WTC11 (cell line): ENCODE measurements around the gene PRF1. TPM values are rescaled to one million over a fixed set of nuclear protein-coding genes. Genes with fewer than 3 reads are reported as not detected.

Source experiments
- ATAC-seq: fragments of 200-7000 bp; cut with Tn5 transposase; 2 replicates; pipeline ENCODE4 v1.10.0; 2021; ENCODE audit warnings: mild to moderate bottlenecking, moderate library complexity
- CTCF ChIA-PET: fragments of 300-600 bp; sonication (Branson Sonifier 250); formaldehyde crosslinking; loops from one replicate; lab custom pipeline; 2021; ENCODE audit warnings: antibody characterized with exemption; lab: Charles Lee
- POLR2A ChIA-PET: fragments of 350-600 bp; sonication (Branson Sonifier 250); formaldehyde crosslinking; loops from one replicate; lab custom pipeline; 2021; ENCODE audit warnings: antibody characterized with exemption; lab: Charles Lee
- DNase-seq: peaks from one replicate; pipeline ENCODE4 v3.0.0; 2021; ENCODE audit warnings: low spot score
- H3K27ac Mint-ChIP-seq: 2 replicates; pipeline ENCODE4 v1.8.0; 2021; ENCODE audit warnings: mixed read lengths
- H3K27me3 Mint-ChIP-seq: 2 replicates; pipeline ENCODE4 v1.8.0; 2021; ENCODE audit warnings: low read depth, mild to moderate bottlenecking, moderate library complexity, mixed read lengths
- H3K36me3 Mint-ChIP-seq: 2 replicates; pipeline ENCODE4 v1.8.0; 2021; ENCODE audit warnings: mixed read lengths
- H3K4me1 Mint-ChIP-seq: 2 replicates; pipeline ENCODE4 v1.8.0; 2022; ENCODE audit warnings: mixed read lengths
- H3K4me3 Mint-ChIP-seq: 2 replicates; pipeline ENCODE4 v1.8.0; 2021; ENCODE audit warnings: mild to moderate bottlenecking, moderate library complexity, mixed read lengths
- H3K9me3 Mint-ChIP-seq: 2 replicates; pipeline ENCODE4 v1.8.0; 2021; ENCODE audit warnings: mixed read lengths
- ATF3 ChIP-seq: sonication (generic); formaldehyde crosslinking; conservative IDR thresholded peaks from 2 replicates; pipeline ENCODE4 v1.8.1; 2022; ENCODE audit warnings: mild to moderate bottlenecking, missing genetic modification reagents
- CREB1 ChIP-seq: sonication (generic); formaldehyde crosslinking; IDR thresholded peaks from 2 replicates; pipeline ENCODE4 v1.8.0; 2023; ENCODE audit warnings: mild to moderate bottlenecking, missing genetic modification reagents
- ESRRA ChIP-seq: sonication (generic); formaldehyde crosslinking; IDR thresholded peaks from 2 replicates; pipeline ENCODE4 v1.8.1; 2022; ENCODE audit warnings: mild to moderate bottlenecking, missing genetic modification reagents, borderline replicate concordance
- ETV6 ChIP-seq: sonication (generic); formaldehyde crosslinking; IDR thresholded peaks from 2 replicates; pipeline ENCODE4 v1.8.1; 2022; ENCODE audit warnings: mild to moderate bottlenecking, missing genetic modification reagents
- FOXP1 ChIP-seq: sonication (generic); formaldehyde crosslinking; IDR thresholded peaks from 2 replicates; pipeline ENCODE4 v1.8.0; 2022; ENCODE audit warnings: missing genetic modification reagents, mild to moderate bottlenecking, moderate library complexity, borderline replicate concordance
- GTF2I ChIP-seq: fragments of 250-450 bp; sonication (Bioruptor Pico); conservative IDR thresholded peaks from 2 replicates; pipeline ENCODE4 v1.4.0; 2021; ENCODE audit warnings: mild to moderate bottlenecking
- JAZF1 ChIP-seq: fragments of 250-450 bp; sonication (Bioruptor Pico); IDR thresholded peaks from 2 replicates; pipeline ENCODE4 v1.9.0; 2021; ENCODE audit warnings: moderate library complexity, mild to moderate bottlenecking, inconsistent platforms
- MXD4 ChIP-seq: fragments of 250-450 bp; sonication (Bioruptor Pico); IDR thresholded peaks from 2 replicates; pipeline ENCODE4 v1.8.0; 2021; ENCODE audit warnings: mild to moderate bottlenecking, moderate library complexity, borderline replicate concordance
- OVOL2 ChIP-seq: fragments of 250-450 bp; sonication (Bioruptor Pico); IDR thresholded peaks from 2 replicates; pipeline ENCODE4 v1.9.0; 2021; ENCODE audit warnings: mild to moderate bottlenecking, borderline replicate concordance
- PRRX2 ChIP-seq: fragments of 250-450 bp; sonication (Bioruptor Pico); IDR thresholded peaks from 2 replicates; pipeline ENCODE4 v1.8.0; 2021; ENCODE audit warnings: mild to moderate bottlenecking
- STAT6 ChIP-seq: sonication (generic); formaldehyde crosslinking; conservative IDR thresholded peaks from 2 replicates; pipeline ENCODE4 v1.8.1; 2023; ENCODE audit warnings: mild to moderate bottlenecking, low read depth, missing genetic modification reagents, moderate library complexity
- TCF7 ChIP-seq: sonication (generic); formaldehyde crosslinking; IDR thresholded peaks from 2 replicates; pipeline ENCODE4 v1.8.0; 2022; ENCODE audit warnings: mild to moderate bottlenecking, low read depth, missing genetic modification reagents, moderate library complexity
- TEAD1 ChIP-seq: sonication (generic); formaldehyde crosslinking; IDR thresholded peaks from 2 replicates; pipeline ENCODE4 v1.8.0; 2022; ENCODE audit warnings: mild to moderate bottlenecking, missing genetic modification reagents
- ZNF219 ChIP-seq: sonication (generic); formaldehyde crosslinking; IDR thresholded peaks from 2 replicates; pipeline ENCODE4 v1.8.0; 2023; ENCODE audit warnings: missing genetic modification reagents, mild to moderate bottlenecking, borderline replicate concordance
- ZNF232 ChIP-seq: sonication (generic); formaldehyde crosslinking; IDR thresholded peaks from 2 replicates; pipeline ENCODE4 v1.8.0; 2022; ENCODE audit warnings: mild to moderate bottlenecking, missing genetic modification reagents
- ZNF263 ChIP-seq: sonication (generic); formaldehyde crosslinking; IDR thresholded peaks from 2 replicates; pipeline ENCODE4 v1.8.1; 2022; ENCODE audit warnings: low read depth, mild to moderate bottlenecking, moderate library complexity, missing genetic modification reagents
- ZNF317 ChIP-seq: sonication (generic); formaldehyde crosslinking; IDR thresholded peaks from 2 replicates; pipeline ENCODE4 v1.8.1; 2023; ENCODE audit warnings: low read depth, mild to moderate bottlenecking, moderate library complexity, missing genetic modification reagents, borderline replicate concordance
- ZSCAN18 ChIP-seq: fragments of 250-450 bp; sonication (Bioruptor Pico); IDR thresholded peaks from 2 replicates; pipeline ENCODE4 v2.1.2; 2022; ENCODE audit warnings: mild to moderate bottlenecking, moderate library complexity
- total RNA-seq: library from RNA; stranded (reverse); gene quantifications from 3 replicates; pipeline ENCODE4 v1.2.3, GENCODE V29; 2021
- TF ChIP-seq, protein P1 (sequence below): fragments of 250-450 bp; sonication (Bioruptor Pico); conservative IDR thresholded peaks from 2 replicates; pipeline ENCODE4 v1.9.0; 2021; ENCODE audit warnings: mild to moderate bottlenecking
- TF ChIP-seq, protein P2 (sequence below): sonication (generic); formaldehyde crosslinking; IDR thresholded peaks from 2 replicates; pipeline ENCODE4 v1.8.1; 2023; ENCODE audit warnings: mild to moderate bottlenecking, moderate library complexity, missing genetic modification reagents
- TF ChIP-seq, protein P3 (sequence below): sonication (generic); formaldehyde crosslinking; IDR thresholded peaks from 2 replicates; pipeline ENCODE4 v1.8.1; 2022; ENCODE audit warnings: mild to moderate bottlenecking, moderate library complexity, missing genetic modification reagents

Gene PRF1
- total RNA-seq, 1 experiment from 2014 or later: 0.11 TPM

GRCh38 chr10:70629338-70629737 is 26.8 kb upstream of the PRF1 start (continued):
- TF ChIP-seq STAT6 (CRISPR knock-in tag) (no peak), OVOL2 (CRISPR knock-in tag) (no peak), TCF7 (CRISPR knock-in tag) (no peak), GTF2I (CRISPR knock-in tag) (no peak), PRRX2 (CRISPR knock-in tag) (no peak), TEAD1 (CRISPR knock-in tag) (no peak)
- TF ChIP-seq, all 79 proteins: peak for 0

DNA sequence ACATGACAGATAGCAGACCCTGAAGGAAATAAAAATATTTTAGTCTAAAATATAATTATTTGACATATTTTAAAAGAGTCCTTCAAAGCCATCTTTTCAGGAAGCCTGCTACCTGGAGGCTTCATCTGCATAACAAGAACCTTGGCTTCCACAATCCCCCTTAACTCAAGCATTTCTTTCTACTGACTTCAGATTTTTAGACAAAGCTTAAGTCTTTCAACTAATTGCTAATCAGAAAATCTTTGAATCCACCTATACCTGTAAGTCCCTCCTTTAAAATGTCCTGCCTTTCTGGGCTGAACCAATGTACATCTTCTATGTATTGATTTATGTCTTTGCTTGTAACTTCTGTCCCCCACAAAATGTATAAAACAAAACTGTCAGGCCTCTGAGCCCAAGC is 23.5 kb upstream of the PRF1 start:
- no peak for TF ChIP-seq ZNF219 (CRISPR knock-in tag)
- TF ChIP-seq, protein P1, sequence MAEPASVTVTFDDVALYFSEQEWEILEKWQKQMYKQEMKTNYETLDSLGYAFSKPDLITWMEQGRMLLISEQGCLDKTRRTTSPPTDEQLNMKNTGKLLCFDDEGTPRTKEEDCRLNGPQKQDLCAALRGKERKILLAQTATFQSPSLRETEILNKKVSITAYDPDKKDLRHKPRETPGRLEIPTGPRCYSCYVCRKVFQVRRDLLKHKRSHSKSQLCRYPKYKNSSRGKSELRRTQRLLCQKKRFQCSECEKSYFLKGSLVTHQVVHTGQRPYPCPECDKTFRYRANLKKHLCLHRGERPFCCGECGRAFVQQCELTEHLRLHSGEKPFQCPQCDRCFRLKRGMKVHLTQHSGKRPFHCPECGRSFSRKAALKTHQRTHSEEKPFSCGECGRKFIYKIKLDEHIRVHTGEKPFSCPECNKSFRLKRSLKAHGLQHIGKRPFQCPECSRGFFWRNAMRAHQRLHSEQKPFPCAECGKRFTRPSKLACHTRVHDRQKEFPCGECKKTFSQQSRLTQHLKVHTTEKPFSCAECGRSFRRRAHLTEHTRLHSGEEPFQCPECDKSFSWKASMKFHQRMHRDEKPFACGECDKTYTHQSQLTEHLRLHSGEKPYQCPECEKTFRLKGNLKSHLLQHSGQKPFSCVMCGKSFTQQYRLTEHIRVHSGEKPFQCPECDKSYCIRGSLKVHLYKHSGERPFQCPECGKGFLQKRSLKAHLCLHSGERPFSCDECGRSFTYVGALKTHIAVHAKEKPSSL (CRISPR knock-in tag): no peak
- TF ChIP-seq TCF7 (CRISPR knock-in tag): no peak
- TF ChIP-seq, protein P2, sequence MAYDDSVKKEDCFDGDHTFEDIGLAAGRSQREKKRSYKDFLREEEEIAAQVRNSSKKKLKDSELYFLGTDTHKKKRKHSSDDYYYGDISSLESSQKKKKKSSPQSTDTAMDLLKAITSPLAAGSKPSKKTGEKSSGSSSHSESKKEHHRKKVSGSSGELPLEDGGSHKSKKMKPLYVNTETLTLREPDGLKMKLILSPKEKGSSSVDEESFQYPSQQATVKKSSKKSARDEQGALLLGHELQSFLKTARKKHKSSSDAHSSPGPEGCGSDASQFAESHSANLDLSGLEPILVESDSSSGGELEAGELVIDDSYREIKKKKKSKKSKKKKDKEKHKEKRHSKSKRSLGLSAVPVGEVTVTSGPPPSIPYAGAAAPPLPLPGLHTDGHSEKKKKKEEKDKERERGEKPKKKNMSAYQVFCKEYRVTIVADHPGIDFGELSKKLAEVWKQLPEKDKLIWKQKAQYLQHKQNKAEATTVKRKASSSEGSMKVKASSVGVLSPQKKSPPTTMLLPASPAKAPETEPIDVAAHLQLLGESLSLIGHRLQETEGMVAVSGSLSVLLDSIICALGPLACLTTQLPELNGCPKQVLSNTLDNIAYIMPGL (CRISPR knock-in tag): no peak
- TF ChIP-seq ZNF317: no peak
- no peak for TF ChIP-seq JAZF1 (CRISPR knock-in tag)
- no peak for TF ChIP-seq ZSCAN18 (CRISPR knock-in tag)
- TF ChIP-seq ZNF263 (CRISPR knock-in tag): no peak
- TF ChIP-seq OVOL2 (CRISPR knock-in tag): no peak
- no peak for TF ChIP-seq FOXP1
- no peak for TF ChIP-seq MXD4
- no peak for TF ChIP-seq ESRRA
- no peak for TF ChIP-seq STAT6 (CRISPR knock-in tag)
- TF ChIP-seq CREB1: no peak
- TF ChIP-seq, protein P3, sequence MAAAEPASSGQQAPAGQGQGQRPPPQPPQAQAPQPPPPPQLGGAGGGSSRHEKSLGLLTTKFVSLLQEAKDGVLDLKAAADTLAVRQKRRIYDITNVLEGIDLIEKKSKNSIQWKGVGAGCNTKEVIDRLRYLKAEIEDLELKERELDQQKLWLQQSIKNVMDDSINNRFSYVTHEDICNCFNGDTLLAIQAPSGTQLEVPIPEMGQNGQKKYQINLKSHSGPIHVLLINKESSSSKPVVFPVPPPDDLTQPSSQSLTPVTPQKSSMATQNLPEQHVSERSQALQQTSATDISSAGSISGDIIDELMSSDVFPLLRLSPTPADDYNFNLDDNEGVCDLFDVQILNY: no peak
- no peak for TF ChIP-seq ZNF232 (CRISPR knock-in tag)
- TF ChIP-seq ETV6 (CRISPR knock-in tag): no peak
- TF ChIP-seq ATF3 (CRISPR knock-in tag): no peak
- no peak for TF ChIP-seq GTF2I (CRISPR knock-in tag)
- Mint-ChIP-seq H3K27ac (peak overlapping the region; percentile 99), H3K9me3 (peaks cover 22% of the 10 kb centered on the region), H3K27me3 (no peaks in the 10 kb centered on the region; the same call in 1 of the 2 replicates), H3K4me1 (peaks cover 51% of the 10 kb centered on the region), H3K36me3 (peaks cover 25% of the 10 kb centered on the region), H3K4me3 (no peak overlapping the region)
- CTCF ChIA-PET: interaction anchor here (0.8 kb wide), 1 partner anchor 133 kb away, joined by 3 read pairs; no protein-coding TSS in a partner anchor
- DNase-seq (no peak), ATAC-seq (peak; percentile 16)
- POLR2A ChIA-PET: no interaction called here
